ENCODE results near the gene CLMP.

- TF ChIP-seq, protein P1, sequence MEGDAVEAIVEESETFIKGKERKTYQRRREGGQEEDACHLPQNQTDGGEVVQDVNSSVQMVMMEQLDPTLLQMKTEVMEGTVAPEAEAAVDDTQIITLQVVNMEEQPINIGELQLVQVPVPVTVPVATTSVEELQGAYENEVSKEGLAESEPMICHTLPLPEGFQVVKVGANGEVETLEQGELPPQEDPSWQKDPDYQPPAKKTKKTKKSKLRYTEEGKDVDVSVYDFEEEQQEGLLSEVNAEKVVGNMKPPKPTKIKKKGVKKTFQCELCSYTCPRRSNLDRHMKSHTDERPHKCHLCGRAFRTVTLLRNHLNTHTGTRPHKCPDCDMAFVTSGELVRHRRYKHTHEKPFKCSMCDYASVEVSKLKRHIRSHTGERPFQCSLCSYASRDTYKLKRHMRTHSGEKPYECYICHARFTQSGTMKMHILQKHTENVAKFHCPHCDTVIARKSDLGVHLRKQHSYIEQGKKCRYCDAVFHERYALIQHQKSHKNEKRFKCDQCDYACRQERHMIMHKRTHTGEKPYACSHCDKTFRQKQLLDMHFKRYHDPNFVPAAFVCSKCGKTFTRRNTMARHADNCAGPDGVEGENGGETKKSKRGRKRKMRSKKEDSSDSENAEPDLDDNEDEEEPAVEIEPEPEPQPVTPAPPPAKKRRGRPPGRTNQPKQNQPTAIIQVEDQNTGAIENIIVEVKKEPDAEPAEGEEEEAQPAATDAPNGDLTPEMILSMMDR (IDR thresholded peaks at IDR 0.05; ENCODE audit: insufficient read depth, low read length) = no peak
- no peak for TF ChIP-seq POLR2AphosphoS5 (IDR thresholded peaks at IDR 0.05; ENCODE audit: low read depth)
Observed at GRCh38 chr11:123176785-123177184, 18.3 kb downstream of the CLMP start.
